ENCODE measurements around the gene SLC22A6.

The SLC22A6 gene

DNA sequence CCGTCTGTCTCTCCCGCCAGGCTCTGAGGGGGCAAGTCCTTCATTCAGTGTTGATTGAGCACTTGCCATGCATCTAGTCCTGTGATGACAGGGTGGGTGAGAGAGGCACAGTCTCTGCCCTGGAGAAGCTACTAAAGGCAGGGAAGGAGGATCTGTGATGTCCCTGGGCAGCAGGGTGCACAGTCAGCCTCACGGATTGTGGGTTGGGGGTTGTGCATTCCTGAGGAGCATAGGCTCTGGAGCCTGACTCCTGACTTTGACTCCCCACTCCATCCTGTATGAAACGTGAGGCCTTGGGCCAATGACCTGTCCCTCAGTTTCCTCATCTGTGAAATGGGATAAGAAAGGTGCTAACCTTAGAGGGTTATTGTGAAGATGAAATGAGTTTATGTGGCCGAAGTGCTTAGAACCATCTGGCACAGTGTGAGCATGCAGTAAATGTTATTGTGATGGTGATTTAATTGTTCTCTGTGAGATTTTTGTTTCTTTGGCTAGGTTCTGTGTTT is 26.2 kb upstream of the SLC22A6 start:
- TF ChIP-seq, protein P1, sequence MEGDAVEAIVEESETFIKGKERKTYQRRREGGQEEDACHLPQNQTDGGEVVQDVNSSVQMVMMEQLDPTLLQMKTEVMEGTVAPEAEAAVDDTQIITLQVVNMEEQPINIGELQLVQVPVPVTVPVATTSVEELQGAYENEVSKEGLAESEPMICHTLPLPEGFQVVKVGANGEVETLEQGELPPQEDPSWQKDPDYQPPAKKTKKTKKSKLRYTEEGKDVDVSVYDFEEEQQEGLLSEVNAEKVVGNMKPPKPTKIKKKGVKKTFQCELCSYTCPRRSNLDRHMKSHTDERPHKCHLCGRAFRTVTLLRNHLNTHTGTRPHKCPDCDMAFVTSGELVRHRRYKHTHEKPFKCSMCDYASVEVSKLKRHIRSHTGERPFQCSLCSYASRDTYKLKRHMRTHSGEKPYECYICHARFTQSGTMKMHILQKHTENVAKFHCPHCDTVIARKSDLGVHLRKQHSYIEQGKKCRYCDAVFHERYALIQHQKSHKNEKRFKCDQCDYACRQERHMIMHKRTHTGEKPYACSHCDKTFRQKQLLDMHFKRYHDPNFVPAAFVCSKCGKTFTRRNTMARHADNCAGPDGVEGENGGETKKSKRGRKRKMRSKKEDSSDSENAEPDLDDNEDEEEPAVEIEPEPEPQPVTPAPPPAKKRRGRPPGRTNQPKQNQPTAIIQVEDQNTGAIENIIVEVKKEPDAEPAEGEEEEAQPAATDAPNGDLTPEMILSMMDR (conservative IDR thresholded peaks at IDR 0.05; ENCODE audit: low read depth, low read length): no peak
- H3K4me3 ChIP-seq (ENCODE audit: low read length): no peak overlapping the region
- no peak for DNase-seq (ENCODE audit: low read depth)

DNA sequence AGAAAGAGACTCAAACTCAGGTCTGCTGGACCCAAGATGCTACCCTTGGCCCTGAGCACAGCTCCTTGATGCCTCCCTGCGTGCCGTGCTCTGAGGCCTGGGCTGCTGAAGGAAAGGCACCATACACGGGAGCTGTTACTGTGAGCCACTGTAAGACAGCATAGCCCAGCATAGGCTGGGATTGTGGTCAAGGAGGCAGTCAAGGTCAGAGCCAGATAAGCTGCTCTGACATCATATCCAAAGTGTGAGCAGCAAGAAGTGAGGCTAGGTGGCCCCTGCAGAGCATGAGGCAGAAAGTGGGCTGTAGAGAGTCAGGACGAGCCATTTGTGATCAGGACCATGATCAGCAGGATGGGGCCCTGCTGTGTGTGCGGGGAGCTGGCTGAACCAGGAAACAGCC is 23.2 kb upstream of the SLC22A6 start:
- H3K4me3 ChIP-seq (ENCODE audit: low read length): no peak overlapping the region
- DNase-seq (ENCODE audit: low read depth): no peak
- TF ChIP-seq, protein P1 (conservative IDR thresholded peaks at IDR 0.05; ENCODE audit: low read depth, low read length): no peak

- DNase-seq (ENCODE audit: low read depth): no peak
- TF ChIP-seq, protein P1 (conservative IDR thresholded peaks at IDR 0.05; ENCODE audit: low read depth, low read length): no peak
- H3K4me3 ChIP-seq (ENCODE audit: low read length): no peak overlapping the region
Observed at GRCh38 chr11:63001456-63001855, 16.7 kb upstream of the SLC22A6 start.

DNA sequence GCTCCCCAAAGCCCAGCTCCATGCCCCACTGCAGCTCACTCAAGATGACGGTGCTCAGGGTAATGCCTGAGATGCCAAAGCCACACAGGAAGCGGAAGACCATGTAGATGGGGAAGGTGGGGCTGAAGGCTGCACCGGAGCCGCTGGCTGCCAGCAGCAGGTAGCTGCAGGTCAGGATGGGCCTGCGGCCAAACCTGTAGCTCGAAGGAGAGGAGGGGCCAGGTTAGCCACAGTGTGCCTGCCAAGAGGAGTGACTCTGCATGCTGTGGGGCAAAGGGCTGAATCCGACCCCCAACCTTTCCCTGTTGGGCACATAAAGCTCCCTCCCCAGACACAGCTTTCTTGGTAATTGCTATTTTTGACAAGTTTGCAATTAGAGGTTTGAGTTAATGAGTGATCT is 14.9 kb upstream of the SLC22A6 start:
- H3K4me3 ChIP-seq (ENCODE audit: low read length): no peak overlapping the region
- DNase-seq (ENCODE audit: low read depth): no peak
- TF ChIP-seq, protein P1 (conservative IDR thresholded peaks at IDR 0.05; ENCODE audit: low read depth, low read length): no peak

GRCh38 chr11:62999156-62999555 is 14.4 kb upstream of the SLC22A6 start:
- TF ChIP-seq, protein P1 (conservative IDR thresholded peaks at IDR 0.05; ENCODE audit: low read depth, low read length): no peak
- DNase-seq (ENCODE audit: low read depth): no peak
- no peak overlapping the region for H3K4me3 ChIP-seq (ENCODE audit: low read length)

- no peak for DNase-seq (ENCODE audit: low read depth)
- H3K4me3 ChIP-seq (ENCODE audit: low read length): no peak overlapping the region
- TF ChIP-seq, protein P1 (conservative IDR thresholded peaks at IDR 0.05; ENCODE audit: low read depth, low read length): no peak
Observed at GRCh38 chr11:62996271-62996670, 11.5 kb upstream of the SLC22A6 start.

DNA sequence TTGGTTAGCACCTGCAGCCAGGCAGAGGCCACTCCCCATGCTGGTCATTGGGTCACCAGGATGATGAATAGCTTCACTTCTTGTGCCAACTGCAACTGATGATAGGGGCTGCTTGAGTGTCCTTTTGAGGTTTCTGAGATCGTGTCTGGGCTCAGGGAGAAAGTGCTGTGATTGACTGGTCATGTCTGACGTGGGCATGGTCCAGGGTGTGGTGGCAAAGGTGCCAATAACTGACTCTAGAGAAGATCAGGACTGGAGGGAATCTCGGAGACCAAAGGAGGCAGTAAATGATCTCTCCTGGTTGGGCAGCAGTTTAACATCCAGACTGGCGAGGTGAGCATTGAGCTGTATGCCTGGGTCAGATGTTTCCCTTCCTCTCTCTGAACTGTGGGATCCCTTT is 10.0 kb upstream of the SLC22A6 start:
- no peak for DNase-seq (ENCODE audit: low read depth)
- TF ChIP-seq, protein P1 (conservative IDR thresholded peaks at IDR 0.05; ENCODE audit: low read depth, low read length): no peak
- H3K4me3 ChIP-seq (ENCODE audit: low read length): no peak overlapping the region

All from retinal pigment epithelial cell (primary cell).